Endothelial cell (in vitro differentiated cells): ENCODE results near the gene GPR17. TPM values are rescaled to one million over a fixed set of nuclear protein-coding genes. Genes with fewer than 3 reads are reported as not detected.

ENCODE experiments used
- DNase-seq: peaks from one replicate; pipeline ENCODE4 v3.0.0; 2021; ENCODE audit warnings: low spot score
- H3K27ac Mint-ChIP-seq: one replicate; pipeline ENCODE4 v1.8.0; 2021; ENCODE audit warnings: mixed read lengths, inconsistent platforms; ENCODE audit not compliant: unreplicated experiment
- H3K27me3 Mint-ChIP-seq: one replicate; pipeline ENCODE4 v1.8.0; 2021; ENCODE audit warnings: mild to moderate bottlenecking, moderate library complexity, mixed read lengths, inconsistent platforms; ENCODE audit not compliant: unreplicated experiment
- H3K36me3 Mint-ChIP-seq: one replicate; pipeline ENCODE4 v1.8.0; 2021; ENCODE audit warnings: mild to moderate bottlenecking, low read depth, mixed read lengths, inconsistent platforms; ENCODE audit not compliant: unreplicated experiment
- H3K4me1 Mint-ChIP-seq: one replicate; pipeline ENCODE4 v1.8.0; 2021; ENCODE audit warnings: mild to moderate bottlenecking, mixed read lengths, inconsistent platforms; ENCODE audit not compliant: unreplicated experiment
- H3K4me3 Mint-ChIP-seq: one replicate; pipeline ENCODE4 v1.8.0; 2021; ENCODE audit warnings: mild to moderate bottlenecking, mixed read lengths, inconsistent platforms; ENCODE audit not compliant: unreplicated experiment
- H3K9me3 Mint-ChIP-seq: one replicate; pipeline ENCODE4 v1.8.0; 2021; ENCODE audit warnings: mixed read lengths, inconsistent platforms; ENCODE audit not compliant: unreplicated experiment
- total RNA-seq: library from RNA; stranded (reverse); fragmentation: NEBNext Ultra II Directional; extraction: Animal tissue kit (Norgen Biotek cat#: 25700); gene quantifications from one replicate; pipeline ENCODE4 v1.2.1, GENCODE V29; 2021; ENCODE audit not compliant: unreplicated experiment
- TF ChIP-seq, protein P1 (sequence below): fragments of 200-600 bp; sonication (generic); IDR thresholded peaks from one replicate; pipeline ENCODE4 v1.5.0; 2021; ENCODE audit warnings: antibody characterized with exemption; ENCODE audit not compliant: unreplicated experiment

The GPR17 gene
- total RNA-seq, 1 donor from 2014 or later: 0.15 TPM

DNA sequence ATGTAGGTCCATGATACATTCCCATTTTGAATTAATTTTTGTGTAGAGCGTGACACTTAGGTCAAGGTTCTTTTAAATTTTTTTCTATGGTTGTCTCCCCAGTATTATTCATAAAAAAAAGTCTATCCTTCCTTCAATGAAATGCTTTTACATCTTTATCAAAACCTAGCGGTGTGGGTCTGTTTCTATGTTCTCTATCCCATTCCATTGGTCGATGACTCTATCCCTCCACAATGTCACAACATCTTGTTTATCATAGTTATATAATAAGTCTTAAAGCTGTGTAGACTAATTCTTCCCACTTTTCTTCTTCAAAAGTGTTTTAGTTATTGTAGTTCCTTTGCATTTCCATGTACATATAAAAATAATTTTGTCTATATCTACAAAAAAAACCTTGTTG, 47.2 kb upstream of the GPR17 start:
- Mint-ChIP-seq H3K9me3 (no peaks in the 10 kb centered on the region), H3K27me3 (peaks cover 2% of the 10 kb centered on the region), H3K27ac (no peak overlapping the region), H3K4me3 (no peak overlapping the region), H3K36me3 (no peaks in the 10 kb centered on the region), H3K4me1 (no peaks in the 10 kb centered on the region)
- TF ChIP-seq, protein P1, sequence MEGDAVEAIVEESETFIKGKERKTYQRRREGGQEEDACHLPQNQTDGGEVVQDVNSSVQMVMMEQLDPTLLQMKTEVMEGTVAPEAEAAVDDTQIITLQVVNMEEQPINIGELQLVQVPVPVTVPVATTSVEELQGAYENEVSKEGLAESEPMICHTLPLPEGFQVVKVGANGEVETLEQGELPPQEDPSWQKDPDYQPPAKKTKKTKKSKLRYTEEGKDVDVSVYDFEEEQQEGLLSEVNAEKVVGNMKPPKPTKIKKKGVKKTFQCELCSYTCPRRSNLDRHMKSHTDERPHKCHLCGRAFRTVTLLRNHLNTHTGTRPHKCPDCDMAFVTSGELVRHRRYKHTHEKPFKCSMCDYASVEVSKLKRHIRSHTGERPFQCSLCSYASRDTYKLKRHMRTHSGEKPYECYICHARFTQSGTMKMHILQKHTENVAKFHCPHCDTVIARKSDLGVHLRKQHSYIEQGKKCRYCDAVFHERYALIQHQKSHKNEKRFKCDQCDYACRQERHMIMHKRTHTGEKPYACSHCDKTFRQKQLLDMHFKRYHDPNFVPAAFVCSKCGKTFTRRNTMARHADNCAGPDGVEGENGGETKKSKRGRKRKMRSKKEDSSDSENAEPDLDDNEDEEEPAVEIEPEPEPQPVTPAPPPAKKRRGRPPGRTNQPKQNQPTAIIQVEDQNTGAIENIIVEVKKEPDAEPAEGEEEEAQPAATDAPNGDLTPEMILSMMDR: no peak
- no peak for DNase-seq

DNA sequence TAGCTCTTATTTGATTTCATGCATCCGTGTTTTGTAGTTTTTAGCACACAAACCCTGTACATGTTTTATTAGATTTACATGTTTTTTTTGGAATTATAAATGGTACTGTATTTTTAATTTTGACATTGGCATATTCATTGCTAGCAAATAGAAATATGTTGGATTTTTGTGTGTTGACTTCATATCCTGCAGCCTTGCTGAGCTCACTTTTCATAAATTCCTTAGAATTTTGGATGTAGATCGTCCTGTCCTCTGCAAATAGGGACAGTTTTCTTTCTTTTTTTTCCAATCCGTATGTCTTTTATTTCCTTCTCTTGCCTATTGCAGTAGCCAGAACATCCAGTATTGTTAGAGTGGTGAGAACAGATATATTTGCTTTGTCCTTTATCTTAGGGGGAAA, 46.7 kb upstream of the GPR17 start:
- DNase-seq: no peak
- TF ChIP-seq, protein P1: no peak
- H3K4me1 Mint-ChIP-seq: no peaks in the 10 kb centered on the region
- no peak overlapping the region for H3K4me3 Mint-ChIP-seq
- H3K27me3 Mint-ChIP-seq: peaks cover 2% of the 10 kb centered on the region
- no peaks in the 10 kb centered on the region for H3K9me3 Mint-ChIP-seq
- no peaks in the 10 kb centered on the region for H3K36me3 Mint-ChIP-seq
- no peak overlapping the region for H3K27ac Mint-ChIP-seq

DNA sequence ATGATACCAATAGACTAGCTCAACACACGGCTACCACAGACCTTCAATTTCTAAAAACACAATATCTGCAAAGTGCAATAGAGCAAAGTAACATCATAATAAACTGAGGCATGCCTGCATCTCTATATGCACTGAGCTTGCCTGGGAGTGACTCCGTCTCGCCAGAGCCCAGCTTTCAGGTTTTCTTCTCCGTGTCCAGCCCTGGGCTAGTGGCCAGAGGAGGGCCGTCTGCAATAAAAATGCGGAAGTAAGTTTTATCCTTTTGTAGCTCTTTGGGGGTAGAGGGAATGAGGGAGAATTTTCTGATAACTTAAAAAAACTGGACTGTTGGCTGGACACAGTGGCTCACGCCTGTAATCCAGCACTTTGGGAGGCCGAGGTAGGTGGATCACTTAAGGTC, 41.0 kb upstream of the GPR17 start:
- Mint-ChIP-seq H3K4me3 (no peak overlapping the region), H3K36me3 (no peaks in the 10 kb centered on the region), H3K9me3 (no peaks in the 10 kb centered on the region), H3K27me3 (no peaks in the 10 kb centered on the region), H3K4me1 (no peaks in the 10 kb centered on the region), H3K27ac (no peak overlapping the region)
- TF ChIP-seq, protein P1: no peak
- DNase-seq: no peak

DNA sequence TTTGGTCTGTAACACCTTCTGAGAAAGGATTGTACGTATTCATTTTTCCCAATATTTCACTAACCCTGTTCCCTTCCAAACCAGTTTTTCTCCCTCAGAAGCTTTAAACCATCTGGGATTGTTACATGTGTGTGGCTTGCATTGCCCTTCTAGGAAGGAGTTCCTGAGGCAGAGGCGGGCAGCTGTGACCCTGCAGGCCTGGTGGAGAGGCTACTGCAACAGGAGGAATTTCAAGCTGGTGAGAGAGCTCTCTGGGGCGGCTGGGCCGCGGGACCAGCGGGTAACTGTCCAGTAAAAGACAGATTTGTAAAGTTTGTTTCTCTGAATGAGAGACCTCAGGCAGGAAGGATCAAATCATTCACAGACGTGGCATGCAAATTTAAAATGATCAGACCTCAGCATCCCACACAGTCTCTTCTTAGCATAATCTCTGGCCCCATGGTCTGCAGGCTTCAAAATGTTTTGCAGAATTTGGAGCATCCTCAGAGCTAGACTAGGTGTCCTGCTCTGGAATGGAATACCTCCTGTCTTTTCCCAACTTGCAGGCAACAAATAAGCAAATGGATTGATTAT, 40.2 kb upstream of the GPR17 start:
- H3K4me1 Mint-ChIP-seq: no peaks in the 10 kb centered on the region
- H3K36me3 Mint-ChIP-seq: no peaks in the 10 kb centered on the region
- H3K27ac Mint-ChIP-seq: no peak overlapping the region

DNA sequence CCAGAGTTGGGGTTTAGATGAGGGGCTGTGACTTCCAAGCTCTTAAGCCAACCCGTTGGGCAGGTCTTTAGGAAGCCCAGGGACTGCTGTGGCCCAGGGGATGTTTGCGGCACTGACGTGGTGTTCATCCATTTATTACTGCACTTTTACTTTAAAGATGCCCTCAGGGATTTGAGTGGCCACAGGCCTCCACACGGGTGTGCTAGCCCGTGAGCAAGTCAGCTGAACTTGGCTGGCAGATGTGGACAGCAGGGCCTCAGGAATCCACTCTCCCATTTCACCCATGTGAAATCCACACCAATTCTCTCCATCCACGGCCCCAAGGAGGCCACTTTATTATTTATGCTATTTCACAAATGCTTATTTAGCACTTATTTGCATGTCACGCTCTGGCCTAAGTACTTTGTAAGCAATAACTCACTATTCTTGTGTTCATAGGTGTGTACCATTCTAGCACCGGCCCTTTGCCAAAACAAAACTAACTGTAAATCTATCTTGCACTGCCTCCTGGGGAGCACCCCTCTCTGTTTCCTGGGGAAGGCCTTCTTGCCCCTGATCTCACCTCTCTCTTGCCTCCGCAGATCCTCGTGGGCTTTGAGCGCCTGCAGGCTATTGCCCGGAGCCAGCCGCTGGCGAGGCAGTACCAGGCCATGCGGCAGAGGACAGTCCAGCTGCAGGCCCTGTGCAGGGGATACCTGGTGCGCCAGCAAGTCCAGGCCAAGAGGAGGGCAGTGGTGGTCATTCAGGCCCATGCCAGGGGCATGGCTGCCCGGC, 39.1 kb upstream of the GPR17 start:
- Mint-ChIP-seq H3K4me1 (no peaks in the 10 kb centered on the region), H3K27me3 (no peaks in the 10 kb centered on the region), H3K36me3 (no peaks in the 10 kb centered on the region), H3K27ac (no peak overlapping the region), H3K9me3 (no peaks in the 10 kb centered on the region), H3K4me3 (no peak overlapping the region)
- TF ChIP-seq, protein P1: no peak
- no peak for DNase-seq

More for the DNA sequence above, 40.2 kb upstream of the GPR17 start:
- TF ChIP-seq, protein P1: no peak
- no peak for DNase-seq
- no peaks in the 10 kb centered on the region for H3K27me3 Mint-ChIP-seq
- H3K4me3 Mint-ChIP-seq: no peak overlapping the region
- H3K9me3 Mint-ChIP-seq: no peaks in the 10 kb centered on the region
